ENCODE data around the gene ERI3.

ERI3 gene

DNA sequence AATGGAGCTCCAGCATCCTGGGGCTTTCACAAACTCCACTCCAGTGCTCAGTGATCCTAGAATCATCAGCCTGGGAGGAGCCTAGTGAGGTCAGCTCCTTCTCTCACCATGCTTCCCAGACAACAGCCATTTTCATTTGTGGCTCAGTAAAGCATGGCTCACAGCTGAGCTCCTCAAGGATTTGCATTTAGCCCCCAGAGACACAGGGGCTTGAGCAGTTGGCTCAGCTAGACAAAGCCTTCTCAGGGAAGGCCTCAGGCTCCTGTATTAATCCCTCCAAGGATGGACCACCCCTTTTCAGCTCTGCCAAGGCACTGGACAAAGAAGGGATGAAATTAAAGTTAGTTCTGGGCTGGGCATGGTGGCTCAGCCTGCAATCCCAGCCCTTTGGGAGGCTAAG, 39.5 kb downstream of the ERI3 start:
- DNase-seq (ENCODE audit: low spot score) = no peak

DNA sequence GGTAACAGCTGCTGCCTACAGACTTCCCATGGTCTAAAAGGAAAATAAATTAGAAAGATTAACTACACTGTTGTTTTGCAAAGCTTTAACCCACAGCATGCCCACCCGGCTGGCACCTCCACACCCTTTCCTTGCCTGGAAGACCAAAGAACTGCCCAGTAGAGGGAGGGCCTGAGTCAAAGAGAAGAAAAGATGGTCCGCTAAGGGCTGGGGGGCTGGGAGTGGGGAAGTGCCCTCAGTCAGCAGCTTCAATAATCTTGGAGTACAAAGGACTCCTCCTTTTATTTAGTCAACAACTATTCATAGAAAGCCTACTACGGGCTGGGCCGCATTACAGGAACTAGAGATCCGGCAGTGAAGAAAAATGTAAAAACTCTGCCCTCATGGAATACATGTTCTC, 40.6 kb downstream of the ERI3 start:
- no peak for DNase-seq (ENCODE audit: low spot score)

DNA sequence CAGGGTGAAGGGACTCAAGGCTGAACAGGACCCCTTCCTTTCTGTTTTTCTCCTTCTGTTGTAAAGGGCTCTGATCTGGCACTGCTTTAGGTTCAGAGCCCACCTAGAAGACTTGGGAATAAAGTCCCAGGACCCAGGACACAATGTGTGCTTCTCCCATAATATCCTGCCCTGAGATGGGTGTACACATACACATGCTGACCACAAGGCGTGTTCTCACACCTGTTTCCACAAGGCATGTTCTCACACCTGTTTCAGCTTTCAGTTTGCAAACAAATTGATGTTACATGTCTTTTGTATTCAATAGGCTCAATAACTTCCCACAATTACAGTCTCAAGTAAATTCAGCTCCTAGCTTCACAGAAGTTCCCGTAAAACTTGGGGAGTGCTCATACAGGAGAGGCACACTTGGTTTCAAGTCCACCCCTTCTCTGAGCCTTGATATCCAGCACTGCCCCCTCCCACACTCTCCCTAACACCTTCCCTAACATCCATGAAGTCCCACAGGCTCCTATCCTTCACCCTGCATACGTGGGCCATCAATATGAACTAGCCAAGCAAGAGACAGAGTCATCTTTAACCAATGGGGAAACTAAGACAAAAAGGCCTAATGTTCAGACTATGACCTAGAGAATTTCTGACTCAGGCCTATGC, 41.7 kb downstream of the ERI3 start:
- DNase-seq (ENCODE audit: low spot score) = no peak

DNA sequence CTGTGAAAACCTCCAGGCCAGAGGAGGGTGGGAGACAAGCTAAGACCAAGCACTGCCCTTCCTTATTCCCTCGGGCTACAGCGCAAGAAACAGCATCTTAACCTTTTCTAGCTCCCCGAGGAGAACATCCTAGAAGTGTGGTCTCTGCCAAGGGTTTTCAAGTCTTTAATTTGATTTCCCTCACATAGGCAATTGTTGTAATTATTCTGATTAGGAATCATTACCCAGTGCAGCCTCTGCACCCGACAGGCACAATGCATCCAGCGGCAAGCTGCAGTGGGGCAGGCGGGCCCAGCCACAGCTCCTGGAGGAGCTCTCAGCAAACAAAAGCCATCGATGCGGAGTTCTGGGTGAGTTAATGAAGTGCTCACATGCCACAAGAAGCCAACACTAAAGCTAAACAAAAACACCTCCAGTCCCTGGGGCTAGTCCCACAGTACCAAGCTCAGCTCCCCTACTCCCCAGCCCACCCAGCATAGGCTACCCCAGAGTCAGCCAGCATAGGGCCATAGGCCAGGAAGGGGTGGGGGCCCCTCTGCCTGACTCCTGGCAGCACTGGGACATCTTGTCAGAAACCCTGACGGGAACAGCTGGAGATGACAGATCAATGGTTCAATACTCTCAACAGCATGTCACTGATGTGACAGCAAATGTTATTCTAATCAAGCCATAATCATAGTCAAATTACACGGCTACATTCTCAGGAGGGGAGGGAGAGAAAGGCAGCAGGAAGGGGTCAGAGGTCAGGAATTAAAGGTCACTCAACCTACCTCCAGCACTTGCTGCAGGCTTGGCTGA, 42.5 kb downstream of the ERI3 start:
- DNase-seq (ENCODE audit: low spot score) = no peak

DNA sequence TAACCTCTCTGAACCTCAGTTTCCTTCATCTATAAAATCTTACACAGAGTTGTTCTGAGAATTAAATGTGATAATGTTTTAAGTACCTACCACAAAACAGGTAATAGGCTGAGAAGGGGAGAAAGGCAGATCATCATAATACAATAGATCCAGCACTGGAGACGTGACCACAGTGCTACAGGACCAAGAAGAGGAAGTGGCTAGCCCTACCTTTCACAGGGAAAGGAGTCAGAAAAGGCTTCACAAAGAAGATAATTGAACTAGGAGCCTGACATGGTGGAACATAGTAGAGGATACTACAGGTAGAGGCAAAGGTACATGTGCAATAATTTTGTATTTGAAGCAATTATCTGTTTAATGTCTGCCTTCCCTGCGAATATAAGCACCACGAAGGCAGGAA, 45.1 kb downstream of the ERI3 start:
- no peak for DNase-seq (ENCODE audit: low spot score)

DNA sequence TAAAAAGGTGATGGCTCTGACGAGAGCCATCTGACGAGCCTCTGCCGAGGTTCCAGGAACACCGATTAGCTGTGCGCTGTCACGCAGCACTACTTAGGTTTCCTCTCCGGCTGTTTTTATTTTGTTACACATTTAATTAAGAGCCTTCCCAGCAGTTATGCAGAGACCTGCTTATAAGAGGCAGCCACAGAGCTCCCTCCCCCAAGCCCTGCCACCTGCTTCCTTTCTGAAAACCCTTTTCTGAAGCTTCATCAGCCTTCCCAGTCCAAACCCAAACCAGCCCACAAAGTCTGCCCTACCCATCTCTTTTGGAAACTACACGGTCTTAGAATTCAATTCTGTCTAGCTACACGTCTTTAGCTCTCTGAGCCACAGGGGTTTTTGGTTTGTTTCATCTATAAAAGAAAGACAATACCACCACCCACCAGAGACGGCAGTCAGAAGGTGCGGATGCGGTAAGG, 49.1 kb downstream of the ERI3 start:
- DNase-seq (ENCODE audit: low spot score) = no peak

DNA sequence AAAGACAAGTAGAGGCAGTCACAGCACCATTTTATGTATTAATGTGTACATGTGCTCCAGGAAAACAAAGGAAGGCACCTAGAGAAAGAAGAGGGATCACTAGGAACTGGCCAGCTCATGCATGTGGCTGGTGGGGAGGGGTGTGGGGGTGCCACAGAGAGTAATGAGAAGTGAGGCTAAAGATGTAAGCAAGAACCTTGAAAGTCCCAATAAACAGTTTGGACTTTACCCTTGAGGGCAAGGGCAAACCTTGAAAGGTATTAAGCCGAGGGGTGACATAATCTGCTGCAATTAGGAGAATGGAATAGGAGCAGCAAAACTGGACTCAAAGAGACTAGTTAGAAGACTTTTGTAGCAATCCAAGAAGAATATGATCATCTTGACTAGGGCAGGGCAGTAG, 51.5 kb downstream of the ERI3 start:
- DNase-seq (ENCODE audit: low spot score) = no peak

DNA sequence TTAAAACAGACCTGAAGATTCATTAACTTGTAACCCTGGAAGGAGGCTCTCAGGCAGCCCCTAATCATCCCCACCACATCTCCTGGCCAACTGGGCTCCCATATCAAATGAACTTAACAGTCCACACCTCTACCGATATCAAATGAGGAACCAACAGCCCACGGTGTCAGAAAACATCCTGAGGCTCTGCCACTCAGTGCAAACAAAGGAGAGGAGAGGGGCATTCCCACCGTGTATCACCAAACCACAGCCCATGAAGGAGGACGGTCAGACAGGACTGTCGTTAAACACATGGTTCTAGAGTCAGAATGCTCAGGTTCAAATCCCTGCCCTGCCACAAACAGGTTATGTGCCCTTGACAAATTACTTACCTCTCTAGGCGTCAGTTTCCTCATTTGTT, 52.5 kb downstream of the ERI3 start:
- no peak for DNase-seq (ENCODE audit: low spot score)

DNA sequence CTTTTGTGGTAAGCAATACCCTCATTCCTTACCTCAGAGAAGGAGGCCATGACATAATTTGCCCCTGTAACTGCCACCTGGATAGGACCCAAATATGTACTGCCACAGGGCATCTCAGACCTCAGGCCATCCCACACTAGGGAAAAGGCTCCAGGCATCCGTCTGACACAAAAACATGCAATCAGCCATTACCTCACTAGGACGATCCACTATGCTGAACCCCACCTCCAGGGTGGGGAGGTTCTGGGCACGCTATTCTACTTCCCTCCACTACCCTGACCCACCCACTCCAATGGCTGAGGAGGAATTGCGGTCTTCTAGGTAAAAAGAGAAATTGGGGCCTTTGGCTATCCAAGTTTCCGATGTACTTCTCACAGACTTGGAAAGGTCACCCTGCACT, 53.6 kb downstream of the ERI3 start:
- DNase-seq (ENCODE audit: low spot score) = no peak

DNA sequence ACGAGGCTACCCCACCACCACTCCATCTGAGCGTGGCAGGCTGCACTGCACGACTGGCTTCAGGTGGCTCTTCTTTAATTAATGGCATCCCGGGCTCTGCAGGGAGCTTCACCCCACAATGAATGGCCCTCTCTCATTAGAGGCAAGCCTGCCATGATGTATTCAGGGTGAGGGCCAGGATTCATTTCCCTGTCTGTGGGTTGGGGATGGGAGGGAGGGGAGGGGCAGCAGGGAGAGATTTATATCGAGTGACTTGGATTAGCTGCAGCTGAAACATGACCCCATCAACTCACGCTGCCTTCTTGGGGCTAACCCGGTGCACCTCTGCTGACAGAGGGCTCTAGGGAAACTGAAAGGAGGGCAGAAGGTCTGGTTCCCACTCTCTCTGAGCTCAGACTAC, 54.2 kb downstream of the ERI3 start:
- DNase-seq (ENCODE audit: low spot score) = no peak

DNA sequence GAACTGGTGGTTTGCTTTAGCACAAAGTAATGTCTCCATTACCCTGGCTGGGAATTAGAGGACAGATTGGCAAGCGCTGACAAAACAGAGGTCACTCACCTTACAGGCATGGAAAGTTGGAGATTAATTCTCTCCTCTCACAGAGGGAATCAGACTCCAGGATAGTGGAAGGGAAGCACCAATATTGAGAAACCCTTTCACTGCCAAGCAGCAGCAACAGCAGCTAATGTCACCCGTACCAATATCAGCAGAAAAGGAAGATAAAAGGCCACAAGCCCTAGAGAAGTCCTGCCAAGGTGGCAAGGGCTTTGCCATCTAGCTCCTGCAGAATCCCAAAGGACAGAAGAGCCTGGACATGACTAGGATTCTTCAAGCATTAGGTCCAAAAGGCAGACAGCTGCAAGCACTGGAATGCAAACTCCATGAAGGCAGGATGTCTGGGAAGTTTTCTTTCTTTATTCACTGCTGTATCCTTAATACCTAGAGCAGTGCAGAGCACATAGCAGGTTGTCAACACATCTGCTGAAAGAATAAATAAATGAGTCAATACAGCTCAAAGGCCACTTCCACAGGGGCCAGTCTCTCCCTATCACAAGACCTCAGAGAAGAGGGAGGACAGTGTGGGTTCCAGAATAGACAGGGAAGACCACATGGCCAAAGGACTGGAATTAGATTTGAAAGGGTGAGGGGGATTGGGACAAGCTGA, 57.2 kb downstream of the ERI3 start:
- no peak for DNase-seq (ENCODE audit: low spot score)

DNA sequence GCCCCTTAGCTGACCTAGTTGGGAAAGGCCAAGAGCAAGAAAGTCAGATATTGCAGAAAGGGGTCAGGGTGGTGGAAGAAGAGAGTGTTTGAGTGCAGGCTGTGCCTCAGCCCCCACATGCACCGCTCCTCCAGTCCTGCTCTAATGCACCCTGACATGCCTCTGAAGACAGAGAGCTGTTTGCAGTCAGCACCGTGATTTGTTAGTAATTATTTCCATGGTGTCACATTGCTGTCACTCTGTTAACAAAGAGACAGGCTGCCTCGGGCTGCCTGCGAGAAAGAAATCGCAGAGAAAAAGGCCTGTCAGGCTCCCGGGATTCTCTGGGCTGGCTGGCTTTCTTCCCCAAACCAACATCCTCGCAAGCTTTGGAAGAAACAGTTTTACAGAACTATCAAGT, 58.3 kb downstream of the ERI3 start:
- no peak for DNase-seq (ENCODE audit: low spot score)

DNA sequence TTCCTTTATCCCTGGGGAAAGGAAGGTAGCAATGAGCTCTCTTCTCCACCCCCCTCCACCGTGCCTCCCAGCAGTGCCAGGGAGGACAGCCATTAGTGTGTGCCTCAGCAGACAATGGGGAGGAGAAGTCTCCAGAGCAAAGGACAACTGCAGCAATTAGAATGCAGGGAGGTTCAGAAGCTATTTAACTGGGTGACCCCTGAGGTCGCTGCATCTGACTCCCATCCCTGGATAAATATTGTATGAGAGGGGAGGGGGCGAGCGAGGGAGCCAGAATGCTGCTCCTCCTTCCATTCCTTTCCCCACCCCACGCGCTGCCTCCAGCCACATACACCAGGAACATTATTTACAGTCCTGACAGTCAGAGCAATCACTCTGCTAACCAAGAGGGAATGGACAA, 59.0 kb downstream of the ERI3 start:
- no peak for DNase-seq (ENCODE audit: low spot score)

DNA sequence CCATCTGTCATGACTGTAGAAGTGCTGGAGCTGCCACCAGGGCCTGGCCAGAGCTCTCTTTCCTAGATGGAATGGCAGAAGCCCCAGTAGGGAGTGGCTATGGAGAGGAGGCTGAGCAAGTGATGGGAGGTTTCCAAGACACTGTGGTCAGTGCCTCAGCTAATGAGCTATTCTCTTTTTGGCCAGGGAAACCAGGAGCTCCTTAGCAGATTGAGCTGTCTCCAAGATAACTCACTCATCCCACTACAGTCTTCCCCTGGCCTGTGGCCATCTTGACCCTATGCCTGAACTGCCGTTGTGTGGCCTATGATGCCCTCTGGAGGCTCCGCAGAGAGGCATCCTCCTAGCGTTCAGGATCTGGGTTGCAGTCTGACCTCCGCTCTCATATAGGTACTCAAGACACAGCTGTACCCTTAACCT, 60.5 kb downstream of the ERI3 start:
- DNase-seq (ENCODE audit: low spot score) = peak; percentile 13

DNA sequence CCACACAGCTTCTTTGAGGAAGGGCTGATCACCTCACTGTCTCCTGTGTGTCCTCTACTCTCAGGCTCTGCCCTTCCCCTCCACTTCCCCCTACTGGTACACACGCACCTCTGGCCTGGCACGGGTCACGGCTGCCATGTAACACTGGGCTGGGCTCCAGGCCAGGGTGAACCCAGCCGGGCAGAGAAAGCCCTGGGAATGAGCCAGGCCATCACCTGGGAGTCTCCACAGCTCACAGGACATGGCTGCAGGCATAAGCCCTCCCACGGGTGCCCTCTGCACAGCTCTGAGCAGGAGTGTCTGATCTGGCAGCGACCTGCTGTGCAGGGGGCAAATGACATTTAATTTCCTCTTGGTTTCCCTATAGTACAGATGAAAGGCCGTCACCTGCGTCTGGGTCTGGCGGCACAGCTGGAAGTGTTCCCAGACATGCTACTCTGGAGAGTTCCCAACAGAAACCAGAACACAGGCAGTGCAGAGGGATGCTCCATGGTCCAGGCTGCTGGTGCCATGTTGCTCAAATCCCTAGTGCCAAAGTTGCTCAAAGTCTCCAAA, 61.2 kb downstream of the ERI3 start:
- DNase-seq (ENCODE audit: low spot score) = peak; percentile 47

DNA sequence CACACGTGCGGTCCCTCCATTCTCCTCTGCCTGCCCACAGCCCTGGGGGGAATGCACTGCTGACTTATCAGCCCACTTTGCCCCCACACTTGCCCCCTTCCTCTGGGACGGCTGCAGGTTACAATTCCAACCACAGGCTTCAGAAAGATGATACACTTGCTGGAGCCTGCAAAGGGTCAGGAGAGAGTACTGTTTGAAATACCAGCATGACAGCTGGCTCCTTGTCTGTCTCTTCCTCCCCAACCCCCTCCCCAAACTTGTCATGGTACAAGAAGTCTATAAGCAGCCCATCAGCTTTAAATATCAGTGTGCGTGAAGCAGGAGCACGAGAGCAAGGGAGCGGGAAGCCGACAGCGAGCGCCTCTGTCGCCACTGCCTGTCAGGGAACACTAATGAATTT, 62.4 kb downstream of the ERI3 start:
- no peak for DNase-seq (ENCODE audit: low spot score)

DNA sequence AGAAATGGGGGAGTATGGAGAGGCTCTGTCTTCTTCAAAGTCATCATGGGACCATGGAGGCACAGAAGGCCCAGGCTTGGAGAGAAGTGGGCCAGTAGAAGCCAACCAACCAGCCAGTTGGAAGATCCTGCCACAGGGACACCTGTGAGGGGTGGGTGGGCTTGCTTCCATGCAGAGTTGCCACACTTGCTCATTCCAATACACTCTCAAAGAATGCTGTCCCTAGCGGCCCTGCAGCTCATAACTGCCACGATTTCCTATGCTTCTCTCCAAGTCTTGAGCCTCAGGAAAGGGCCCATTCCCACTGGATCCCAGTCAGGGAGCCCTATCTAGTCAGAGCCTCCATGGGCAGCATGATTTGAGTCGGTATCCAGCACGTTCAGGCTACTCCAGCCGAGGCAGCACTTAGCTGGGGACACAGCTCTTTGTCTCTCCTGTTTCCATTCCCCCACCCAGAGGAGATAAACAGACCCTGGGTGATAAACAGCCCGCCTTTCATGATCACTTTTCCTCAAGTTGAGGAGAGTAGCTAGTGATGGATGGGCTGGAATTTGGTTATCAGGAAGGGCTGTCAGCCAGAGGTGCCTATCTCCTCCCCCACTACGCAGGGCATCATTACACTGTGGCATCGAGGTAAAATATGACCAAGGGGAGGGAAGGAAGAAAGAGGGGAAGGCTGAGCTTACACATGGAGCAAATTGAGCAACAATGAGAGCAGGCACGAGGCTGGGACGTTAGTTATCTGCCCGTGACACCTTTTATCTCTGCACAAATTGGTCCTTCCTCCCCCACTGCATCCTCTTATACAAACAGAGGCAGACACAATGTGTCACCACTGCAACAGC, 64.6 kb downstream of the ERI3 start:
- DNase-seq (ENCODE audit: low spot score) = no peak

DNA sequence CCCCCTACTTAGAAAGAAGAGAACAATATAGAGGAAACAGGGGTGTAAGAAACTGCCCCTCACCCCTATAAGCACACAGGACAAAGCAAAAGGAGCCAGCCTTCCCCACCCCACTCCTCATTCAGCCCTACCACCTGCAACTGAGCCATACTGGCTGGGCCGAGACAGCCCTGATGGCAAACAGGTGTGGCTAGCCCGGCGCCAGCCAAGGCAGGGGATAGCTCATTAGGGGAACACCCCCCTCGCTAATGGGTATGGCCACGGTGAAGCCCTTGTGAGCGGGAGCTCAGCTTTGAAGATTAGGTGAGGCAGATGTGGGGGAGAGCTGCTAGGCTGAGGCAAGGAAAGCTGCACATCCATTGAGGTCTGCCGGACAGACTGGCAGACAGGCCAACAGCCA, 65.5 kb downstream of the ERI3 start:
- DNase-seq (ENCODE audit: low spot score) = no peak

DNA sequence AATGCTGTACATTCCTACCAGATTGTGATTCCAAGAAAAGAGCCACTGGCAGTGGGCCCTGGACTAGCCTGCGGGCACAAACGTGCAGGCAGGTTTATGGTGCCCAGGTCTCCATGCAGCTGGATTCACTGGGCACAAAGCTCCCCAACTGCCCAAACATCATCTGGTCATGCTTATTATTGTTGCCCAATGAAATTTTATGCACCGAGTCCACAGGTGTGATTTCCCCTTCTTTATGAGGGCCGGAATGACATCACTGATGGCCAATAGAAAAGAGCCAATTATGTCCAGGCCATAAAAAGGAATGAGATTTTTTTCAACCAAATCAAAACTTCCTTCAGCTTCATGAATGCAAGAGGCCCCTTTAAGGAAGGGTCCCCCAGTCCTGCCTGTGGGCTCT, 66.2 kb downstream of the ERI3 start:
- DNase-seq (ENCODE audit: low spot score) = no peak

DNA sequence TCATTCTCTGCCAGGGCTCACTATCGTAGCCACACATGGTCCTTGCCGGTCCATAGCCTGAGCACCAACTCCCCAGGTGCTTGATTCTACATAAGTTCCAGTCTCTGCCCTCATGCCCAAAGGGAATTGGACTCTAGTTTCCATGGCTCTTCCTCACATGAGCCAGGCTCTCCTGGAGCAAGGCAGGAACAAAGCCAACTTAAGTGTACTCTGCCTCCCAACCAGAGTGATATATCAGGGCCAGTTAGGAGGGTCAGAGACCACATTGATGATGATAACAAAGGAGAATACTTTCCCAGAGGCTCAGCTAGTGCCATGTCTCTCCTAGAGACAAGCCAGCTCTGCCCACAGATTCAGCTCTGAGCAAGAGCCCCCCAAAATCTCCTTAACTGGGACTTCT, 70.9 kb downstream of the ERI3 start:
- DNase-seq (ENCODE audit: low spot score) = no peak

DNA sequence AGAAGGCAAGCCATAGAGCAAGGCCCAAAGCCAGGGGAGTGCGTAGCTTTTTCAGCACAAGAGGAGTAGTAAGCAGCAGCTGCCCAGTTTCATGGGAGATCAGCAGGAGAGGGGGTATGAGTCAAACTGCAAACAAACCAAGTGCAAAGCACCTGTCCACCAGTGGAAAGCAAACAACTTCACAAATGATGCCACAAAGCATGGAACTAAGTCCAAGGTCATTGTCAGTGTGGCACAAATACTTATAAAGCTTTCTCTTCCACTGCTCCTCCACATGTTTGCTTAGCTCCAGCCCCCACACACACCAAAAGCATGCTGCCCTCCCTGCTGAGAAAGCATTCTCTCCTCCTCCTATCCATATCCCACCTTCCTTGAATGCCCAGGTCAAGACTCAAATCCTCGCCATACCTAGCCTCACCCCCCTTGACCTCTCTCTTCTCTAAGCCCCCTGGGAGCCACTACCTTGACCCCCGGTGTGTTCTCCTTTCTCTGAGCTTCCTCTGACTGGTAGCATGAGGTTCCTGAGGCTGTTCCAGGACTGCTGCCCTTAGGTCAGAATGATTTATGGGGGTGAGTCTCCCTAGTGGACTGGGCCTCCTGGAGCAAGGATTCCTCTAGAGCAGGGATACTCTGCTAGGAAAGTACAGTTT, 71.4 kb downstream of the ERI3 start:
- peak; percentile 11 for DNase-seq (ENCODE audit: low spot score)
